ENCODE measurements around the gene ITGA2. TPM values are rescaled to one million over a fixed set of nuclear protein-coding genes. Genes with fewer than 3 reads are reported as not detected.
A peak's percentile ranks its signal among the peaks of the same experiment; 100 is the strongest.

Gene ITGA2
- total RNA-seq, 1 experiment from 2014 or later, result not detected

DNA sequence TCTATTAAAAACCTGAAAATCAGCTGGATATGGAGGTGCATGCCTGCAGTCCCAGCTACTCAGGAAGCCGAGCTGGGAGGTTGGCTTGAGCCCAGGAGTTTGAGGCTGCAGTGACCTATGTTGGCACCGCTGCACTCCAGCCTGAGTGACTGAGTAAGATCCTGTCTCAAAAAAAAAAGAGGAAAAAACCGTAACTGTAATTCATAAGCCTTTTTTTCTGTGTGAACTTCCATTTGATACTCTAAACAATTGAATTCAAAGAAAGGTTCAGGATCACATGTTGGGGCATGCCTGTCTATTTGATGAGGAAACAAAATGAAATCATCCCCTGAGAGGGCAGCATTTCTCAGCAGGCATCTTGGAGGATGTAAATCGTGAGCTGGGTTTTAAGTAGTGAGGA lies 38.8 kb downstream of the ITGA2 start:
- no peaks in the 10 kb centered on the region for H3K9me2 ChIP-seq (replicated peaks; ENCODE audit: insufficient read depth, low read length)

DNA sequence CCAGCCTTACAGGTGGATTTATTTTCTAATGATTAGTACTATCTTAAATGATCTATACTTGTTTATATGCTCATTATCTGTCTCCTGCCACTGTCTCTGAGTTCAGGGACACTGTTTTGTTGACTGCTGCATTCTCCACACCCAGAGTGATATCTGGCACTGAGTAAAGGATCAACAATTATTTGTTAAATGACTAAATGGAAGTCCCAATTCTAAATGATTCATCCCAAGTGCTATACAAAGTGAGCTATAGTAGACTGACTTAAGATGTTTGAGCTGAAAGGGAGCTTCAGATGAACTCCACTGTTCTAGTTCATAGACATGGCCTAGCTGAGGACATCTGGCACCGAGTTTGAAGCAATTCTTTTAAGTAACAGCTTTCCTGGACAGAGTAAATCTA lies 40.5 kb downstream of the ITGA2 start:
- Histone ChIP-seq H3K36me3 (ENCODE audit: insufficient read depth, low read length) (no peaks in the 10 kb centered on the region), H4K20me1 (ENCODE audit: insufficient read depth, low read depth, low read length) (no peaks in the 10 kb centered on the region), H3K27me3 (ENCODE audit: low read length) (no peaks in the 10 kb centered on the region), H3K9me3 (ENCODE audit: low read length) (no peaks in the 10 kb centered on the region), H2AFZ (ENCODE audit: low read length) (no peak overlapping the region), H3K4me2 (ENCODE audit: low read depth, low read length, poor library complexity, severe bottlenecking) (no peak overlapping the region), H3K4me1 (ENCODE audit: low read length) (no peaks in the 10 kb centered on the region), H3K27ac (ENCODE audit: low read length) (no peak overlapping the region), H3K4me3 (ENCODE audit: low read length) (no peak overlapping the region), H3K79me2 (ENCODE audit: low read length) (no peaks in the 10 kb centered on the region), H3K9ac (ENCODE audit: low read length) (no peak overlapping the region), H3K9me2 (replicated peaks; ENCODE audit: insufficient read depth, low read length) (no peaks in the 10 kb centered on the region)
- DNase-seq, result no peak

More for the DNA sequence above, 38.8 kb downstream of the ITGA2 start:
- H3K27ac ChIP-seq (ENCODE audit: low read length), result no peak overlapping the region
- no peaks in the 10 kb centered on the region for H3K79me2 ChIP-seq (ENCODE audit: low read length)
- no peaks in the 10 kb centered on the region for H3K27me3 ChIP-seq (ENCODE audit: low read length)
- no peak overlapping the region for H3K4me2 ChIP-seq (ENCODE audit: low read depth, low read length, poor library complexity, severe bottlenecking)
- no peak overlapping the region for H2AFZ ChIP-seq (ENCODE audit: low read length)
- H4K20me1 ChIP-seq (ENCODE audit: insufficient read depth, low read depth, low read length), result no peaks in the 10 kb centered on the region
- H3K4me1 ChIP-seq (ENCODE audit: low read length), result no peaks in the 10 kb centered on the region
- no peak overlapping the region for H3K4me3 ChIP-seq (ENCODE audit: low read length)
- DNase-seq, result no peak
- H3K9me3 ChIP-seq (ENCODE audit: low read length), result no peaks in the 10 kb centered on the region
- H3K36me3 ChIP-seq (ENCODE audit: insufficient read depth, low read length), result no peaks in the 10 kb centered on the region
- H3K9ac ChIP-seq (ENCODE audit: low read length), result no peak overlapping the region

GRCh38 chr5:53030893-53031292 lies 41.7 kb downstream of the ITGA2 start:
- Histone ChIP-seq H3K9ac (ENCODE audit: low read length) (no peak overlapping the region), H3K4me2 (ENCODE audit: low read depth, low read length, poor library complexity, severe bottlenecking) (no peak overlapping the region)

GRCh38 chr5:53031695-53032096 lies 42.5 kb downstream of the ITGA2 start:
- Histone ChIP-seq H3K4me3 (ENCODE audit: low read length) (no peak overlapping the region), H3K9ac (ENCODE audit: low read length) (no peak overlapping the region), H3K4me1 (ENCODE audit: low read length) (no peaks in the 10 kb centered on the region), H3K9me3 (ENCODE audit: low read length) (no peaks in the 10 kb centered on the region), H4K20me1 (ENCODE audit: insufficient read depth, low read depth, low read length) (no peaks in the 10 kb centered on the region), H3K27ac (ENCODE audit: low read length) (no peak overlapping the region), H3K4me2 (ENCODE audit: low read depth, low read length, poor library complexity, severe bottlenecking) (no peak overlapping the region), H3K9me2 (replicated peaks; ENCODE audit: insufficient read depth, low read length) (no peaks in the 10 kb centered on the region), H3K36me3 (ENCODE audit: insufficient read depth, low read length) (no peaks in the 10 kb centered on the region), H2AFZ (ENCODE audit: low read length) (no peak overlapping the region), H3K27me3 (ENCODE audit: low read length) (no peaks in the 10 kb centered on the region), H3K79me2 (ENCODE audit: low read length) (no peaks in the 10 kb centered on the region)
- no peak for DNase-seq

More at GRCh38 chr5:53030893-53031292, 41.7 kb downstream of the ITGA2 start:
- H3K9me2 ChIP-seq (replicated peaks; ENCODE audit: insufficient read depth, low read length), result no peaks in the 10 kb centered on the region
- H3K36me3 ChIP-seq (ENCODE audit: insufficient read depth, low read length), result no peaks in the 10 kb centered on the region
- H3K9me3 ChIP-seq (ENCODE audit: low read length), result no peaks in the 10 kb centered on the region
- no peak overlapping the region for H2AFZ ChIP-seq (ENCODE audit: low read length)
- no peak overlapping the region for H3K4me3 ChIP-seq (ENCODE audit: low read length)
- no peaks in the 10 kb centered on the region for H4K20me1 ChIP-seq (ENCODE audit: insufficient read depth, low read depth, low read length)
- H3K27ac ChIP-seq (ENCODE audit: low read length), result no peak overlapping the region
- H3K4me1 ChIP-seq (ENCODE audit: low read length), result no peaks in the 10 kb centered on the region
- DNase-seq, result no peak
- no peaks in the 10 kb centered on the region for H3K27me3 ChIP-seq (ENCODE audit: low read length)
- no peaks in the 10 kb centered on the region for H3K79me2 ChIP-seq (ENCODE audit: low read length)

DNA sequence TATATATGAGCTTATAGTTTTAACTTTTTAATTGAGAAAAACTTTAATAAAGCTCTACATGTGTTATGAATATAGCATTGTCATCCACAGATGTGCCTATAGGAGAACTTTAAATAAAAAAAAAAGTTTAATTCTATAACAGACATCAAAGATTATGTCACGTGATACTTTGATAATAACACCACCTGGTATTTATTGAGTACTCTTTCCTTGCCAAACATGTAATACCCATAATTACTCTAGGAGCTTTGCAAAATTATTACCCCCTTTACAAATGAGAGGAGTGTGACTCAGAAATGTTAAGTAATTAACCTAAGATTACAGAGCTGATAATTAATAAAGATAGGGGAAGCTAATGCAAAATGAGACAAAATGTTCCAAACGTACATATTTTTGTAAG lies 43.0 kb downstream of the ITGA2 start:
- no peak overlapping the region for H2AFZ ChIP-seq (ENCODE audit: low read length)
- H3K4me3 ChIP-seq (ENCODE audit: low read length), result no peak overlapping the region
- no peaks in the 10 kb centered on the region for H3K36me3 ChIP-seq (ENCODE audit: insufficient read depth, low read length)
- no peak for DNase-seq
- no peaks in the 10 kb centered on the region for H4K20me1 ChIP-seq (ENCODE audit: insufficient read depth, low read depth, low read length)
- H3K4me2 ChIP-seq (ENCODE audit: low read depth, low read length, poor library complexity, severe bottlenecking), result no peak overlapping the region
- no peaks in the 10 kb centered on the region for H3K4me1 ChIP-seq (ENCODE audit: low read length)
- H3K9me3 ChIP-seq (ENCODE audit: low read length), result no peaks in the 10 kb centered on the region
- no peaks in the 10 kb centered on the region for H3K9me2 ChIP-seq (replicated peaks; ENCODE audit: insufficient read depth, low read length)
- no peaks in the 10 kb centered on the region for H3K27me3 ChIP-seq (ENCODE audit: low read length)
- no peak overlapping the region for H3K27ac ChIP-seq (ENCODE audit: low read length)
- H3K79me2 ChIP-seq (ENCODE audit: low read length), result no peaks in the 10 kb centered on the region
- H3K9ac ChIP-seq (ENCODE audit: low read length), result no peak overlapping the region

DNA sequence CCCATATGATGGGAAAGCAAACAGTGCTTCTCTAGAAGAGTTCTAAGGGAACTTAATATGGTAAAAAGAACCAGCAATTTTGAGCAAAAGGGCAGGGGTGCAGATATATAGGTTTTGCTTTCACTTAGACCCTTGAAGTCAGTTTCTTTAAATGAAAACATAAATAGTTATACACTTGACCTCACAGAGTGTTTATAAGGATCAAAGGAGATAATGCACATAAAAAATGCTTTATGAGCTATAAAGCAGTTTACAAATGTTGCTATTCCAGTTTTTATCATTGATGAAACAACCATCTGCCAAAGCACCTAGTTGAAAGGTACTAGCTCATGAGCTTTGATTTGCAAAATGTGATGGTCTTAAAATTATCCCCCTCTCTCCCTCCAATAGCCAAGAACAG lies 45.7 kb downstream of the ITGA2 start:
- no peaks in the 10 kb centered on the region for H3K9me2 ChIP-seq (replicated peaks; ENCODE audit: insufficient read depth, low read length)
- no peaks in the 10 kb centered on the region for H3K36me3 ChIP-seq (ENCODE audit: insufficient read depth, low read length)
- no peaks in the 10 kb centered on the region for H3K79me2 ChIP-seq (ENCODE audit: low read length)
- H3K27me3 ChIP-seq (ENCODE audit: low read length), result no peaks in the 10 kb centered on the region
- no peak for DNase-seq
- no peak overlapping the region for H3K9ac ChIP-seq (ENCODE audit: low read length)
- H3K4me3 ChIP-seq (ENCODE audit: low read length), result no peak overlapping the region
- no peak overlapping the region for H2AFZ ChIP-seq (ENCODE audit: low read length)
- H3K4me2 ChIP-seq (ENCODE audit: low read depth, low read length, poor library complexity, severe bottlenecking), result no peak overlapping the region
- H3K27ac ChIP-seq (ENCODE audit: low read length), result no peak overlapping the region
- H3K9me3 ChIP-seq (ENCODE audit: low read length), result no peaks in the 10 kb centered on the region
- no peaks in the 10 kb centered on the region for H3K4me1 ChIP-seq (ENCODE audit: low read length)
- H4K20me1 ChIP-seq (ENCODE audit: insufficient read depth, low read depth, low read length), result no peaks in the 10 kb centered on the region

DNA sequence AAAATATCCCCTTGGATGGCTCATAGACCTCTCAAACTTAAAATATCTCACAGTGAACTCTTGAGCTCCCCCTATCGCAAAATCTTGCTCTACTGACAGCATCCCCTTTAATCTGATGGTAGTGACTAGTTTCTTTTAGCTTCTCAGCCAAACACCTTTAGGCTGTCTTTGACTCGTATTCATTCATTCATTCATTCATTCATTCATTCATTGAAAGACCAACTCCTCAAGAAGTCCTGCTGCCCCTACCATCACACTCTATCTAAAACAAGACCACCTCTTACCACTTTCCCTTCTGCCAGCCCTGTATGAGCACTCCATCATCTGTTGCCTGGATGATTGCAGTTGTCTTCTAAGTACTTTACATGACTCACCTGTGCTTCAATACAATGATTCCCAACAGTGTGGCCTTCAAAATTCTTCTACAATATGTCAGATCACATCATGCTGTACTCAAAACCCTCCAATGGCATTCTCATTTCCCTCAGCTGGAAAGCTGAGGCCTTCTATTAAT lies 46.8 kb downstream of the ITGA2 start:
- no peaks in the 10 kb centered on the region for H3K27me3 ChIP-seq (ENCODE audit: low read length)
- H3K27ac ChIP-seq (ENCODE audit: low read length), result no peak overlapping the region
- no peak overlapping the region for H2AFZ ChIP-seq (ENCODE audit: low read length)
- no peaks in the 10 kb centered on the region for H3K9me2 ChIP-seq (replicated peaks; ENCODE audit: insufficient read depth, low read length)
- DNase-seq, result peak; percentile 64
- no peaks in the 10 kb centered on the region for H3K36me3 ChIP-seq (ENCODE audit: insufficient read depth, low read length)
- H3K79me2 ChIP-seq (ENCODE audit: low read length), result no peaks in the 10 kb centered on the region
- no peak overlapping the region for H3K9ac ChIP-seq (ENCODE audit: low read length)
- no peak overlapping the region for H3K4me2 ChIP-seq (ENCODE audit: low read depth, low read length, poor library complexity, severe bottlenecking)
- H3K9me3 ChIP-seq (ENCODE audit: low read length), result no peaks in the 10 kb centered on the region
- no peaks in the 10 kb centered on the region for H3K4me1 ChIP-seq (ENCODE audit: low read length)
- no peak overlapping the region for H3K4me3 ChIP-seq (ENCODE audit: low read length)
- H4K20me1 ChIP-seq (ENCODE audit: insufficient read depth, low read depth, low read length), result no peaks in the 10 kb centered on the region

DNA sequence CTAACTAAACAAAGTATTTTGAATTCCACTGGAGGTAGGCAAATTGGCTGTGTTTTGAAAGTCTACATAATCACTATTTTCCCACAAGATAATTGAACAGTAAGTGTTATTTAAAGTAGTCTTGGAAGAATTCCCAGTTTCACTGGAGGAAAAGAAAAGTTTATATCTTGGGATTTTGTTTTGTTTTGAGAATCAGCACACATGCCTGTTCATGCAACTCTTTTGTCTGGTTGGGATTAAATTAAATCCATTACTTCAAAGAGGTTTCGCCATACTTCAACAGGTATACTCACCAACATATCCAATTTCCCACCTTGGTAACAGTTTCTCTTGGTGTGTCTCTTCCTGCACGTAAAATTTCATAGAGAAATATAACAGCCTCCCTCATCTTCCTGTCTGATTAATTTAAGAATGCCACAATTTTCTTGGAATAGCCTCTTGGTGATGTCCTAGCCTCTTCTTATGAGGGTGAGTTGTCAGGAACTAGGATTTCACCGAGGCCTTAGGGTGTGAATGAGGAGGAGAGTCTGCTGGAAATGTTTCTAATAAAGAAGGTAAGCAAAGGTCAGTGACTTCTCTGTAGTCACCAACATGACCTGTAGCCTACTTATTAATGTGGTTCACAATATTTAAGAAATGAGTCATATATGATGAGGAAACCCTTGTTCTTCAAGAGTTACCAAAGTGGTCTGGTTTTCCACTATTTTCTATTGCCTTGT lies 48.1 kb downstream of the ITGA2 start:
- H3K9me3 ChIP-seq (ENCODE audit: low read length), result no peaks in the 10 kb centered on the region
- H3K9me2 ChIP-seq (replicated peaks; ENCODE audit: insufficient read depth, low read length), result no peaks in the 10 kb centered on the region
- H2AFZ ChIP-seq (ENCODE audit: low read length), result no peak overlapping the region
- no peak overlapping the region for H3K27ac ChIP-seq (ENCODE audit: low read length)
- H3K4me1 ChIP-seq (ENCODE audit: low read length), result no peaks in the 10 kb centered on the region
- H4K20me1 ChIP-seq (ENCODE audit: insufficient read depth, low read depth, low read length), result no peaks in the 10 kb centered on the region
- H3K79me2 ChIP-seq (ENCODE audit: low read length), result no peaks in the 10 kb centered on the region
- no peaks in the 10 kb centered on the region for H3K36me3 ChIP-seq (ENCODE audit: insufficient read depth, low read length)
- no peaks in the 10 kb centered on the region for H3K27me3 ChIP-seq (ENCODE audit: low read length)
- no peak overlapping the region for H3K9ac ChIP-seq (ENCODE audit: low read length)
- H3K4me2 ChIP-seq (ENCODE audit: low read depth, low read length, poor library complexity, severe bottlenecking), result no peak overlapping the region
- H3K4me3 ChIP-seq (ENCODE audit: low read length), result no peak overlapping the region
- no peak for DNase-seq

Data from Karpas-422 (cell line).